Germinal center (tissue), 1 donor: ENCODE measurements around the gene SMYD3.
A peak's percentile ranks its signal among the peaks of the same experiment; 100 is the strongest.
"Not testable (repeated sequence)": the region's sequence is repeated elsewhere in the genome, so short reads cannot be mapped to it uniquely, and the experiment has no call there.

Experiments
- DNase-seq: peaks from one replicate; pipeline ENCODE4 v3.0.0; 2012; ENCODE audit warnings: mixed read lengths, low spot score

SMYD3 gene

GRCh38 chr1:245987577-245987976 is 519.5 kb downstream of the SMYD3 start:
- no peak for DNase-seq

DNA sequence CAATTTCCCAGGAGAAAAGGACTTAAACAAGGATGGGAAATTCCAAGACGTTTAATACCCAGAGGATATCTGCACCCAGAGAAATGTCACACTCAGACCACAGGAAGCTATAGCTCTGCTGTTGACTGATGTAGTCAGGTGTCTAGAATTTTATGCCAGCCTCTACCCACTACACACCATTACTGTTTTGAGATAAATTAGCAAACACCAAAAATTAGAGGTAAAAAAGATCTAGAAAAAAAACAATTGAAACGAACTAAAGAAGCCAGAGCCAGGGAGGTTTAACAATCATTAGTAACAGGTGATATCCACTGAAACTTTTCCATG is 519.9 kb downstream of the SMYD3 start:
- no peak for DNase-seq

DNA sequence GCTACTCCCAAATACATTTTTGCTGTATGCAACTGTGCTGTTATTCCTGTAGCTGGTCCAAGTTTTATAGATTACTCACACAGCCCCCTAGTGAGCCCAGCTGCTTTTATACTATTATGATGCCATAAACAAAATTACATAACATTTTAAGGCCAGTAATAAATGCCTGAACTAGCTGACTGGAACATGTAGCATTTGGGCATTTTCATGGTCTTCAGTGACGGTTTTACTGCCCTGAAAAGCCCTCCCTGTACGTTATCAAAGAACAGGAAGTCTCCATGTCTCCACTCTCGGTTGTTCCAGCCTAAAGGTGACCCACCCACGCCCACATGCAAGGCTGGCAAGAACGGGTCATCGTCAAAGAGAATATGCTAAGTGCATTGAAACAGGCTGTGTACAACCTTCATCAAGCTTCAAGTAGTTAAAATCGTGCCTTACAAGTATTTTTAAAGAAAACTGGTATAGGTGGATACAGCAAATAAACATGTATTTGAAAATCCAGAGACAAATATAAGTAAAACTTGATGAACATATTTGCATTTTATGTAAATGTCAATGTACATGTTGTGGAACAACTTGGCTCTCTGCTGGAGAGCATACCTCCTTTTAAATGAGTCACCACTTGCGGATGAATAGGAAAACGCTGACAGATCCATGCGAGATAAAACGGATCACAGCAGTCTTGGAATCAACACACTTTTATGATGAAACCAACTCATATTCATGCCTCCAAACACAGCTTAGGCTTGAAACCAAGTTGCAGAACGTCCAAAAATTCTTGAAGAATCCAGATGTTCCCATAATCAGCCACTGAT is 520.5 kb downstream of the SMYD3 start:
- no peak for DNase-seq

GRCh38 chr1:245984390-245985155 is 522.5 kb downstream of the SMYD3 start:
- no peak for DNase-seq

DNA sequence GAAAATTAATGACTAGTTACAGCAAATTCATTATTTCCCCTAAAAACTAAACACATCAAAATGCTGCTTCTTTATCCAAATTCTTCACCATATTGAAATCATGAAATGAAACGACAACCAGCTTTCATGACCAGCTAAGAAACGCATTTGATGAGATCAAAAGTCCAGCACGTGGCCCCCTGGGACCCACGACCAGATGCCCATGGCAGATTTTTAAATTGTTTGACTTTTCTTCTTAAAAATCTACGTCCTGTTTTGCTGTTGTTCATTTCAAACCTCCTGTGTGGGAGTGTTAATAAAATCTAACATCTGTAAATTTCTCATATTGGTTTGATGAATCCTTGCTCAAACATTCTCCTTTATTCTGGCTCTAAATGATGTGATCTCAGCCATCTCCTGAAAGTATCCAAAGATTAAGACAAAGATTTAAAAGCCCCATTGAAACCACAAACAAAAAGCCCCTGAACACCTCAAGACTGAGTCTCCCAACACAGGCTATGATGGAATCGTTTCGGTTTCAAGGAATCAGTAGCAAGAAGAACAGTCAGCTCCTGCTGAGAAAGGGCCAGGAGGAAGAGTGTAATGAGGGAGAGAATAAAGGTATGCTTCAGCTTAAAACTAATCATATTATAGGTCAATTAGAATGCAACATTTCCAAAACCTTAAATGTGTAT is 523.6 kb downstream of the SMYD3 start:
- DNase-seq: no peak

DNA sequence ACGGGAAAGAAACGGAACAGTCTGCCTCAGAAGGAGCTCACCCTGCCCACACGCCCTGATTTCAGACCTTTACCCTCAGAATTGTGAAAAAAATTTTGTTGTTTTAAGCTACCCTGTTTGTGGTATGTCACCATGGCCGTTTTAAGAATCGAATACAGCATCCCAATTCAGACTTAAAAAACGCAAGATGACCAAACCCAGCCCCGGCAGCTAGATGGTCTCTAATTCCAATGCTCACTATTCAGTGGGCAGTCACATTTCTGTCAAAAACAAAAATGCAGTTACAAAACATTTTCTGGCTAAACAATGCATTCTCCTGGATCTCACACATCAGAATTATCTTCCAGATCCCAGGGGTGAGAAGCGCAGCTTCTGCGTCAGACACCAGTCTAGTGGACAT is 527.5 kb downstream of the SMYD3 start:
- no peak for DNase-seq

- no peak for DNase-seq
These were observed 528.2 kb downstream of the SMYD3 start for GRCh38 chr1:245978915-245979314.

DNA sequence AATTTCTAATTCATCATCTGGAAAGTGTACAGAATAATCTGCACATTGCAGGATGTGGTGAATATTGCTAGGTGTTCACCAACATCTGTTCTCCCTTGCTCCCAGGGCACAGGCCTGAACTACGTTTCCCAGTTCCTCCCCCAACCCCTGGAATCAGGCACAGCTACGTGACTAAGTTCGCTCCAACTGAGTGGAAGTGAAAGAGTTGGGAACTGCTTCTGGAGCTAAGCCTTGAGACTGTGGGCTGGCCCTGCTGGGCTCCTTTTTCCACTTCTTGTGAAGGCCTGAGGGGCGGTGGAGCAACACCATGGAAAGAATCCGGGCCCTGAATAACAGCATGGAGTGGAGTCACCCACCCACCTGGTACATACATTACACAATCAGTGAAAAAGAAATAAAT is 534.6 kb downstream of the SMYD3 start:
- DNase-seq: no peak

GRCh38 chr1:245971711-245972085 is 535.4 kb downstream of the SMYD3 start:
- DNase-seq: no peak

GRCh38 chr1:245971076-245971710 is 535.9 kb downstream of the SMYD3 start:
- not testable (repeated sequence) for DNase-seq

DNA sequence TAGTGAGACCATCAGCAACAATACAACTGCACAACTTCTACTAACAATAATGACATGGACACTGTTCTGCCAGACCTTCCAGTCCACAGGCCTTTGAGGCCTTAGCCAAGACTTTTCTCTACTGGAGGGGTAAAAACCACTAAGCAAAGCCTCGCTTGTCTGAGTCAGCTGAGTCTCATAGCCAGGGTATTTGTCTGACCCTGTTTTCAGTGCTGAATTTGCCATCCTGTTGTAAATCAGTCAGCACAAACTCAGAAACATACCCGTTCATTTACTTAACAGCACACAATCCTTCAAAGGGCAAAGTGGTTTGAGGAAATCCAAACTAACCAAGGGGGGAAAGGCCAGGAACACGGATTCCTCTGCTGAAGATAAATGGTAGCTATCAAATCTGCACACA is 537.8 kb downstream of the SMYD3 start:
- no peak for DNase-seq

- no peak for DNase-seq
These were observed 538.3 kb downstream of the SMYD3 start for GRCh38 chr1:245968775-245969174.

DNA sequence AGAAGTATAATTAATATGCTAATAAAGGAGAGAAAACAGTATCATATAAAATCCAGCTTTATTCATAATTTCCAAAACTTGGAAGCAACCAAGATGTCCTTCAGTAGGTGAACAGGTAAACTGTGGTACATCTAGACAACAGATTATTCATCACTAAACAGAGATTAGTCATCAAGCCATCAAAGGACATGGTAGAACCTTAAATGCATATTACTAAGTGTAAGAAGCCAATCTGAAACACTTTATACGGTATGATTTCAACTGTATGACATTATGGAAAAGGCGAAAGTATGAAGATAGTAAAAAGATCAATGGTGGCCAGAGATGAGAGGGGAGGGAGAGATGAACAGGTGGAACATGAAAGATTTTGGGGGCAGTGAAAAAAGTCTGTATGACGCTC is 541.7 kb downstream of the SMYD3 start:
- no peak for DNase-seq

DNA sequence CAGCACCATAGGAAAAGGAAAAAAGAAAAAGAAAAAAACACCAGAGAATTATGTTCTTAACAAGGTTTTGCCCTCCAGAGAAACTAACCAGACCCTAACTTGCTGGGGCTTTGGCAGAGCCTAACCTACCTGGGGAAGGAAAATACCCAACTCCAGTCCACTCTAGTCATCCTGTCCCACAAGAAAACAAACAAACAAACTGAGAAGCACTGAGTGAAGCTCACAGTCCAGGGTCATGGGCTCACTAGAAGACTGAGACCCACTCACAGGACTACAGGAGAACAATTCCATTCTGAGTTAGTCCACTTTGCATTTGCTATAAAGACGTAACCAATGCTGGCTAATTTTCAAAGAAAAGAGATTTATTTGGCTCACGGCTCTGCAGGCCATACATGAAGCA is 543.4 kb downstream of the SMYD3 start:
- DNase-seq: no peak

- DNase-seq: no peak
These were observed 544.6 kb downstream of the SMYD3 start for GRCh38 chr1:245962453-245962852.

- no peak for DNase-seq
These were observed 545.9 kb downstream of the SMYD3 start for GRCh38 chr1:245961137-245961540.

GRCh38 chr1:245960171-245960570 is 546.9 kb downstream of the SMYD3 start:
- no peak for DNase-seq

DNA sequence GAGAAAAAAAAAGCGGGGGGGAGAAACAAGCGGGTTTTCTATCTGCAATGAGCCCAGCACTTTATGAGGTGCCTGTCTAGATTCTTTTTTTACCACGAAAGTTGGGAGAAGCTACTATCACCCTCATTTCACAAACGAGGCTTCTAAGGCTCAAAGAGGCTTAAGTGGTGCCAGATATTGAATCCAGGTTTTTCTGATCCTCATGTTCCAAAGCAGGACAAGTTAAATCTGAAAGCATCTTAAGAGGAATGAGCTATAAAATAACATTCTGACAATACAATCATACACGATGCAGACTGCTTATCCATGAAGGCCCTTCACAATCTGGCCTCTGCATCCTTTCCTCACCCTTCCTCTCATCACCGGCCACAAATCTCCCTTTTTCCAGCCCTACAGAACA is 549.1 kb downstream of the SMYD3 start:
- DNase-seq: no peak

DNA sequence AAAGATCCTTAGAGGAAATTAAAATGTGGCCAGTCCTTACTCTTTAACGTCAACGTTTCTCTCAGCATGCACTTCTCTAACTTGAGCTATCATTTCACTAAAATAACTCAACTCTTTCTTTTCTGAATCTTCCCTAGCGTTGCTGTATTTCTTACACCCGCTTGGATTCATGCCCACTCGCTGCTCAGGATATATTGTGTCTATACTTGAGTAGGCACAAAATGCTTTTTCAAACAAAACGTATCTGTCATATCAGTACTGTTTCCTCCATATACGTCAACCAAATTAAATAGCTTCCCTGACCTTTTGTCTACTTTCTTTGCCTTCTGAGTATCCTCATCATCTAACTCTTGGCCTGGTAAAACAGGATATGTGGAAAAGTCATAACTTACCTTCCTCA is 549.7 kb downstream of the SMYD3 start:
- DNase-seq: no peak

- no peak for DNase-seq
These were observed 550.9 kb downstream of the SMYD3 start for GRCh38 chr1:245956225-245956624.

DNA sequence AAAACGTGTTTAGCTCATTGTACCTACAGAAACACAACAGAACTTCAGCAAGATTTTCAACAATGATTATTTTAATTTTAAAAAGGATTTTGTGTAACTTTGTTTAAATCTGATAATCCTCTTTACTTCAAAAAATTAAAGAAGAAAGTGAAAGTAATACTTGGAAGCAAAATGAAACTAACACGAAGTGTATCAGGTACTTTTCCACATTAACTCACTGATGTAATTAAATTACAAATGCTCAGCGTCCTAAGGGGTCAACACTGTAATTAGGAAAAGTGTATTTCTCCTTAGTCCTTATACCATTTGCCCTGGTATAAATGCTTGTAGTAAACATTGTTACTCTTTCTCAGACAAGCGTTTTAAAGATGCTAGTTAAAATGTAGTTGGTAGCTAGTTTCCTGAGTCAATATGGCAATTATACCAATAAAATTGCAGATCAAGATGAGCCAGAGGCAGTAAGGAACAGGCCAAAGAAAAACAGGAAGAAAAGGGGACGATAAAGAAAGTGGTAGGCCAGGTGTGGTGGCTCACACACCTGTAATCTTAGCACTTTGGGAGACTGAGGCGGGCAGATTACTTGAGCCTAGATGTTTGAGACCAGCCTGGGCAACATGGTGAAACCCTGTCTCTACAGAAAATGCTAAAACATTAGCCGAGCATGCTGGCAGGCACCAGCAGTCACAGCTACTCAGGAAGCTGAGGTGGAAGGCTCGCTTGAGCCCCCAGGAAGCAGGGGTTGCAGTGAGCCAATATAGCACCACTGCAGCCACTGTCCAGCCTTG is 553.0 kb downstream of the SMYD3 start:
- DNase-seq: peak; percentile 12
